ENCODE measurements around the gene SLBP. TPM values are rescaled to one million over a fixed set of nuclear protein-coding genes. Genes with fewer than 3 reads are reported as not detected.

SLBP gene
- total RNA-seq, 1 donor from 2014 or later, result 29.4 TPM

DNA sequence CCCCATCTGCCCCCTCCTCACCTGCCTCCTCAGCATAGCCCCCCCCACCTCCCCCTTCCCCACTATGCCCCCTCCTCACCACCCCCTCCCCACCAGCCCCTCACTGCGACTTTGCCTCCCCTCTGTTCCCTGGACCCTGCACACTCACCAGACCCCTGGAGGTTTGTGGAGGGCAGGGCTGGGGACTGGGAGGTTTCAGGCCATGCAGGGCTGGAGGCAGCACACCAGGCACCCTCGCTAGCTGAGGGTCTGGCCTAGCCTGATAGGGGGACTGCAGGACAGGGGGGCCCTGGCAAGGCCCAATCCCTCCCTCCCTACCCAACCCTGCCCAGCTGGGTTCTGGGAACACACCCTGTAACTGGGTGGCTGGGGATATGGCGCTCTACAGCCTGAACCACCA lies 37.3 kb upstream of the SLBP start:
- DNase-seq (ENCODE audit: low spot score), result no peak

DNA sequence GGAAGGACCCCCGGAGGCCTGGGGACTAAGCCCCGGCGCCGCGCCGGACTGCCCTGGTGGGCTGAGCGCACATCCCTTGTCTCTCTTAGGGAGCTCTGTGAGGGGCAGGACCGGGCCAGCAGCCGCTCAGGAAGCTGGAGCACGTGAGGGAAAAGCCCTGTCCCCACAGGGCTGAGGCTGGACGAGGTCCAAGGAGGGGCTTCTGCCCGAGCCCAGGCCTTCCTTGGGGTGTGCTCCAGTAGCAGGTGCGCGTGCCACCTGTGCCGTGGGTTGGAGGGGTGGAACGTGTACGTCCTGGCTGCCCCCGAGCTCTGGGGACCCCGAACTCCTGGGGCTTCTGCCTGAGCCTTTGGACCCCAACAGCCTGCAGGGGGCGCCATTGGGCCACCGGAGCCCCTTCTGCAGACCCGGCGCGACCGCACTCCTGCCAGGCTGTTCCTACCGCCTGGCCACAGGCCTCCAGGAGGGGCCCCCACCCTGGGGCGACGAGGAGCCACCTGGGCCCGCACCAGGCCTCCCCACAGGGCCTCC lies 36.4 kb upstream of the SLBP start:
- peak; percentile 81 for DNase-seq (ENCODE audit: low spot score)

DNA sequence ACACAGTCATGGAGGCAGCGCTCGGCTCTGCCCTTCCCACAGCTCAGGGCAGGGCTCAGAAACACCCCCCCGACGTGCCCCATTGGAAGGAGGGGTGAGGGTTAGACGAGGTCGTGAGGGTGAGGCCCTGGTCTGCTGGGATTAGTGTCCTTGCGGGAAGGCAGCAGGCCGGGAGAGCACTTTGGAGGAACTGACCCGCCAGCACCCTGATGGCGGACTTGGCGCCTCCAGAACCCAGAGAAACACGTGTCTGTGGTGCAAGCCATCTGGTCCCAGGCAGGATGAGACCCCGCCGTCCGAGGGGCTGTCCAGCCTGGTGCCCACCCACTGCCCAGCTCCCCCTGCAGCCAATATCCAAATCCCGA lies 35.5 kb upstream of the SLBP start:
- no peak for DNase-seq (ENCODE audit: low spot score)

DNA sequence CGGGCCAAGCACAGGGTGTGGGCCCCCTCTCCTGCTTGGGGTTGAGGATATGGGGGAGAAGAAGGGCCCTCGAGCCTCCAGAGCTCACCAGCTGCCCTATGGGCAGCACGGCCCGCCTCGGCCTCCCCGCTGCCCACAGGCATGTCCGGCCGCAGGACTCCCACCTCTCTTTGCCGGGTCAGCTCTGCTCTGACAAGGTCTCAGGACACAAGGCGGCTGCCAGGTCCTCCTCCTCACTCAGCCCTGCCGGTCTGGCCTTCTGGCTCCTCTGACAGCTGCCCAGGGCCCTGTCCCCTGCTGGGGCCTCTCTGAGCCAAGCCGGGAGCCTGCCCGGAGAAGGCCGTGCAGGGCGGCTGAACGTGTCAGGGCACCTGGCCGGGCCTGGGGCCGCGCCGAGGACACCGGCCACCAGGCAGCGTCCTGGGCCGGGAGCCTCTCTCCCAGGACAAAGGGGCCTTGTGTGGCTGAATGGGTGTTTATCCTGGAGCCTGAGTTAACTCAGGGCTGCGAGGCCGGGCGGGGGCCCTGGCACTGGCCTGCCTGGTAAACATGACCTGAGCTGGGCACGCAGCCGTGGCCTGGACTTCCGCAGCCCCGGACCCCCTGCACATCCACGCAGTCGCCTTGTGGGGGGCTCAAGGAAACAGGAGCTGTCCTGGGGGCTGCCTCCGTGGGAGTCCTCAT lies 34.9 kb upstream of the SLBP start:
- no peak for DNase-seq (ENCODE audit: low spot score)

DNA sequence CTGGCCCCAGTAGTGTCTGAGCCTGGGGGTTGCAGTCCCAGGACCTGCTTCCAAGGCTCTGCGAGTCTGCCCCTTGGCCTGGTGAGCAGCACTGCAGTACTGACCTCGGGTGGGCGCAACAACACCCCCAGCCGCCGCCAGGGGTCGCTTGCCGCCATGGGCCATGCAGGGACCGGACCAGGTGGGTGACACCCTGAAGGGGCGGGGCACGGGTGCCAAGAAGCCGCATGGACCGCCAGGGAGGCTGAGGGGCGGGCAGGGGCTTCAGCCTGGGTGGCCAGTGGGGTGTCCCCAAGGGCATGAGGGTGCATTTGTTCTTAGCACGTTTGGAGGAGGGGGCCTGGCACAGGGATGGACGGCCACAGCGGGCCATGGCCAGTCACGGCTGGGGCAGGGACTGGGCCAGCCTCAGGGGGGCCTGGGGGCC lies 34.2 kb upstream of the SLBP start:
- peak; percentile 72 for DNase-seq (ENCODE audit: low spot score)

DNA sequence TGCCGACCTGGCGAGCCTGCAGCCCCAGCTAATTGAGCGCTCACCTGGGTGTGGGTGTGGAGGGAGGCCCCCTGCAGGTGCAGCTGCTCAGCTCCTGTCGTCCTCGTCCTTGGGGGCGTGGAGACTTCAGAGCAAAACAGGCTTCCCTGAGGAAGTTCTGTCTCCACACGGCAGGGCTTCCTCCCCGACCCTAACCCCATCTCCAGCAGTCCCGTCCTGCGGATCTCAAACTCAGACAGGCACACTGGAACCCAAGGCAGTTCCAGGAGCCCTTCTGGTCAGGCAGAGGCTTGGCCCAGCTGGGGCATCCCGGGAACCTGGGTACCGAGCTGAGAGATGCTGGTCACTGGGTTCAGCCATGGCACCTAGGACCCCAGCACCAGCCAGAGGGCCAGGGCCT lies 33.6 kb upstream of the SLBP start:
- no peak for DNase-seq (ENCODE audit: low spot score)

DNA sequence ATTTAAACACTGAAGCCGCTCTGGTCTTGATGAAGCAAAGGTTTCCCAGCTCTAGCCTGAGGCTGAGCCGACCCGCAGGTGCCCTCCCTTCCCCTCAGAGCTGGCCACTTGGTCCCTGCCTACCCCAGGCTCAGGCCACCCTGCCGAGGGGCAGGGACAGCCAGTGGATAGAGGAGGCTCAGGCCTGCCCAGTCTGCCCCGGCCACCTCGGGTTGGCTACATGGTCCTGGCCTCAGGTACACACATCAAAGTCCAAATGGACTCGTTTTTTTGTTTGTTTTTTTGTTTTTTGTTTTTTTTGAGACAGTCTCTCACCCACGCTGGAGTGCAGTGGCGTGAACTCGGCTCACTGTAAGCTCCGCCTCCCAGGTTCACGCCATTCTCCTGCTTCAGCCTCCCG lies 33.0 kb upstream of the SLBP start:
- no peak for DNase-seq (ENCODE audit: low spot score)

DNA sequence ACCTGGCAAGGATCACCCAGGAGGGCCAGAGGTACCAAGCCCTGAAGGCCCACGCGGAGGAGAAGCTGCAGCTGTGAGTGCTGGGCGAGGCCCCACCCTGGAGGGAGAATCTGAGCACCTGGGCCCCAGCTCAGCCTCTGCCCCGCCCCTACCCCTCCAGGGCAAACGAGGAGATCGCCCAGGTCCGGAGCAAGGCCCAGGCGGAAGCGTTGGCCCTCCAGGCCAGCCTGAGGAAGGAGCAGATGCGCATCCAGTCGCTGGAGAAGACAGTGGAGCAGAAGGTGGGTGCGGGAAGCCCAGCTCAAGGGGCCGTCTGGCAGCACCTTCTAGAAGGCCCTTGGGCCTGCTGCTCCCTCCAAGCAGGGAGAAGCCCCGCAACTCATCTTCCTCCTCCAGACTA lies 32.4 kb upstream of the SLBP start:
- DNase-seq (ENCODE audit: low spot score), result no peak

DNA sequence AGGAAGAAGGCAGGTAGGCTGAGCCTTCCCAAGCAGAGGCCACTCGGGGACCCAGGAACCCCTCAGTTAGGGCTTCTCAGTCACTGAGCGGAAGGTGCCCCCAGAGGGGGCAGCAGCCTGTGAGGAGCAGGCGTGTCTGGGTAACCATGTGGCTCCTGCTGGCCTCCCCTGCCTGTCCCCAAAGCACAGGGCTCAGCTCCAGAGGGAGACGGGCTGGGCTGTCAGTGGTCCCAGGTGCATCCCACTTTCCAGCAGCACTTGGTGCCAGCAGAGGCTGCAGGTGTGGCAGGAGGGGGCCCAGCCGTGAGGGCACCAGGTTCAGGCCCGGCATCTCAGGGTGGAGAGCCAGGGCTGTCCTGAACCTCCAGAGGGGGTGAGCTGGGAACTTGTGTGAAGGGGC lies 31.9 kb upstream of the SLBP start:
- DNase-seq (ENCODE audit: low spot score), result no peak

DNA sequence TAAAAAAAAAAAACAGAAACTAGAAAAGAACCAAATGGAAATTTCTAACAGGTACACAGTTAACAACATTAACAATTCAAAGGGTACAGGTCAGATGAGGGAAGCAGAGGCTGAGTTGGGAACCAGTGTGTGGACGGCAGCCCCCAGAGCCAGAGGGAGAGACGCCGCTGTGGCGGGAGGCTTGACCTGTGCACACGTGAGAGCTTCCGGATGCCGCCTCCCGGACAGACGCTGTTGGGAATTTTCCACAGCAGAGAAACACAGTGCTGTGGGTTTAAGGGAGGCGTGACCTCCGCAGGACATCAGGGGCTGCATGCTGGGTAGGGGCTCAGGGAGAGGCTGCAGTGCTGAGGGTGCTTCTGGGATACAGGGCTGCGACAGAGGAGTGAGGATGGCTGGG lies 31.4 kb upstream of the SLBP start:
- DNase-seq (ENCODE audit: low spot score), result no peak

DNA sequence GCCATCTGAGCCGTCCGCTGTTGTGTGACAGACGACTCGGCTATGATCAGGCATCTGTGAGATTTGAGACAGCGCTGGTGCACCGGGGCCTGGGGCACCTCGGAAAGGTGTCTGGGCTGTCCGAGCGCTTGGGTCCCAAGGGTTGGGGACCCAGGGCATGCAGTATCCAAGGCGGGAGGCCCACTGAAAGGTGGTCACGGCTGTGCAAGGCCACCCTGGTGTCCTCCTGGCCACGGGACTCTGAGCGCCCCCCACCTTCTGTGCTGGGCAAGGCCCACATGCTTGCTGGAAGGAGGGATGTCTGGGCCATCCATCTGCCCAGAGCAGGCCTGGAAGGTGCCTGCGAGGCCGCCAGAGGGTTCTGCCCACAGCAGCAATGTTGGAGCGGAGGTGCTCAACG lies 29.1 kb upstream of the SLBP start:
- DNase-seq (ENCODE audit: low spot score), result no peak

DNA sequence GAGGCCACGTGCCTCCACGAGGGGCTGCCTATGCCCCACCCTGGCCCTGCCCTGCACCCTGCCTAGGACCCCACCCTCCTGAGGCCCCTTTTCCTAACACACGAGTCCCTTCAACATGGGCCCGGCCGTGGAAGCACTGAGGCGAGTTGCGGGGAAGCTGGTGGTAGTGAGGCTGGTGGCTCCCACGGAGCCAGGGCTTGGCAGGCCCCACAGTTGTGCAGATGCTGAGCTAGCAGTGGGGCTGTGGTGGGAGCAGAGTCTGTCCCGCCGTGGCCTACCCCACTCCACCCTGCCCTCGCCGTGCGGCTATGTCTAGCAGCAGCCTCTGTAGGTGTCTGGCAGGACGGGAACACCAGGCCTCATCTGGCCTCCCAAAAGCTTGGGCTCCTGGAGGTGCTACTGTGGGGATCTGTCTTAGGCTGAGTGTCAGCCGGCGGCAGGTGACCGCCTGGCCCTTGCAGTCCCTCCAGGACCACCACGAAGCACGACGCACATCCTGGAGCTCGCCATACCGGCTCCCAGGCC lies 28.0 kb upstream of the SLBP start:
- no peak for DNase-seq (ENCODE audit: low spot score)

DNA sequence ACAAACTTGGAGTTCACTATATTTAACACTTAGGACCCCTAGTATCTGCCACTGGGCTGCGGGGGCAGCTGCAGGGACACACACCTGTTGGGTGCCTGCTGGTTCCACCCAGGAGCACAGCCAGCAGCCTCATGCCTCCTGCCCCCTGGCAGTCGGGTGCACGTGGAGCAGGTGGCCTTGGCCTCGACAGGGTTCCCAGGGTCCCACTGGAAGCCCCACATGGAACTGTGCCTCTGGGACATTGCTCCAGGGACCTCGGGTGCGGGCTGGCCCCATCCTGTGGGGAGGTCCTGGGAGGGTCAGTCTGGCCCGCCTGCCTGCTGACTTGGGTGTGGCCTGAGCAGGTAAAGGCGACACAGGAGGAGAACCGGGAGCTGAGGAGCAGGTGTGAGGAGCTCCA lies 27.2 kb upstream of the SLBP start:
- DNase-seq (ENCODE audit: low spot score), result no peak

DNA sequence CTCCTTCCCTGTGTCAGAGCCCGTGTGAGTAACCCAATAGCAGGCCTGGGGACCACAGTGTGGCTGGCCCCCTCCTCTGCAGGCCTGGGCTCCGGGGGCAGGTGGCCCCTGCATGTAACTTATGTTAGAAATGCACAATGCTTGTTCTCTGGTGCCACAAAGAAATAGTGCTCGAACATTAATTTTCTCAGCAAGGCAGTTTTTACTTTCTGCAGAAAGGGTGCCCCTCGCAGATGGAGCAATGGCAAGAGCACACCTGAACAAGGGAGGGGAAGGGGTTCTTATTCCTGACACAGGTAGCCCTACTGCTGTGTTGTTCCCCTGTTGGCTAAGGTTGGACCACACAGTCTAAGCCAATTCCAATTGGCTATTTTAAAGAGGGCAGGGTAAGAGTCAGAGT lies 26.3 kb upstream of the SLBP start:
- DNase-seq (ENCODE audit: low spot score), result no peak

DNA sequence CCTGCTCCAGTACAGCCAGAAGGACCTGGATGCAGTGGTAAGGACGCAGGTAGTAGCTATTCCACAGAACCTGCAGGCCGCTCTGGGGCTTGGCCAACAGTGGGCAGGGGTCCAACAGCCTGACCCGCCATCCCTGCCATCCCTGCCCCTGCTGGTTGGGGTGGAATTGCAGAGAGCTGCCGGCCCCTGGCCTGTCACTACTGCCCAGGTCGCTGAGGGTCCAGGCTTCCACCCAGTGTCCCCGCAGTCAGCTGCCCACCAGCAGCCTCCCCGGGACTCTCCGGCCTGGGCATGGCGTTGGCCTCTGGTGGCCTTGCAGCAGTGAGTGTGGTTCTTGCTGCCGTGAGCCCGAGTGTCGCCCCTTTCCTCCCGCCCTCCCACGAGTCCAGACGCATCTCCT lies 25.5 kb upstream of the SLBP start:
- DNase-seq (ENCODE audit: low spot score), result no peak

DNA sequence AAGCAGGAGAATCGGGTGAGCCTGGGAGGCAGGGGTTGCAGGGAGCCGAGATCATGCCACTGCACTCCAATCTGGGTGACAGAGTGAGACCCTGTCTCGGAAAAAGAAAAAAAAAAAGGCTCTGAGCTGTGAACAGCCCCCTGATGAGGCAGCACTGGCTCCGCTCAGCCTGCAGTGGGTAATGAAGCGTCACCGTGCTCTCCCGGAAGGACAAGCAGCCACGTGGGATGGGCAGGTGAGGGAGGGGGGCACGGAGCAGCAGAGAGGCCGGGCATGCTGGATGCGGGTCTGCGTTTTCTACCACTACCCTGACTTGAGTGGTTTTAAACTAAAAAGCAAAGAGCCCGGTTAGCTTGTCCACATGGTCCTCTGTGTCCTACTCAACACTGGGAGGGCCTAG lies 24.7 kb upstream of the SLBP start:
- no peak for DNase-seq (ENCODE audit: low spot score)

DNA sequence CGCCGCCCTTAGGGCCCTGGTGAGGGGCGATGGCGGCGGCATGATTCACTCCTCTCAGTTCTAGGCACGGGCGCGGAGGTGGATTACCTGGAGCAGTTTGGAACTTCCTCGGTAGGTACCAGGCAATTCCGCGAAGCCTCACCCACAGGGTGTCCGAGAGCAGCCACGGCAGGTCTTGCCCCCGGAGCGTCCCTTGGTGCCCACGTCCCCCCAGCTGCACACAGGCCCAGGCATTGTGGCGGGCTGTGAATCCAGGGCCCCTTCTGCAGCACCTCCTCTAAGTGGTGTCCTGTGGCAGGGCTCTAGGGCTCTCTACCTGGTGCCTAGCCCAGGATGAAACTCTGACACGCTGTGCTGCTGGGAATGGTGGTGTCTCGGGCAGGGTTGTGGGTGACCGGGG lies 23.1 kb upstream of the SLBP start:
- no peak for DNase-seq (ENCODE audit: low spot score)

DNA sequence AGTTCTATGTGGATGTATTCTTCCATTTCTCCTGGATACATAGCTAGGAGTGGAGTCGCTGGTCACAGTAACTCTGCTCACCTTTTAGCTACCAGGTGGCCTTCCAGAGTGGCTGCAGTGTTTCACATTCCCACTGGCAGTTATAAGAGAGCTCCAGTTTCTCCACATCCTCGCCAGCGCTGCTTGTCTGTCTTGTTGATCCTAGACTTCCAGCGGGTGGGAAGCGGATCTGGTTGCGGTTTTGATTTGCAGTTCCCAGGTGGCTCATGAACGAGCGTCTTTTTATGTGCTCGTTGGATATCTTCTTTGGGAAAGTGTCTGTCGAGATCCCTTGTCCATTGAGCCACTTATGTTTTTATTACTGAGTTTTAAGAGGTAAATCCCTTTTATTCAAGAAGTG lies 20.8 kb upstream of the SLBP start:
- no peak for DNase-seq (ENCODE audit: low spot score)

DNA sequence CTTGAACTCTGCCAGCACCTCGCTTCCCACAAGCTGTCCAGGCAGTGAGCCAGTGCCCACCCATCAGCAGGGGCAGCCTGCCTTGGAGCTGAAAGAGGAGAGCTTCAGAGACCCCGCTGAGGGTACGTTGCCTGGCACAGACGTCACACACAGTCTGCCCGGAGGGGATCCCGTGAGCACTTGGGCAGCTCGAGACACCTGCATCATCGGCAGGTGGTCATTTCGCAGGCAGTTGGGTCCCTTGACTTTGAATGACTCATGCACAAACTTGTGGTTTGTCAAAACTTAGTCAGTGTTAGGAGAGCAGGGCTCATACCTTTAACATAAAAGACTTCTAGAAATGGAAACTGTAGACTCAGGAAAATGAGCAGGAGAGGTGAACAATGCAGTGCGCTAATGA lies 19.1 kb upstream of the SLBP start:
- DNase-seq (ENCODE audit: low spot score), result no peak

DNA sequence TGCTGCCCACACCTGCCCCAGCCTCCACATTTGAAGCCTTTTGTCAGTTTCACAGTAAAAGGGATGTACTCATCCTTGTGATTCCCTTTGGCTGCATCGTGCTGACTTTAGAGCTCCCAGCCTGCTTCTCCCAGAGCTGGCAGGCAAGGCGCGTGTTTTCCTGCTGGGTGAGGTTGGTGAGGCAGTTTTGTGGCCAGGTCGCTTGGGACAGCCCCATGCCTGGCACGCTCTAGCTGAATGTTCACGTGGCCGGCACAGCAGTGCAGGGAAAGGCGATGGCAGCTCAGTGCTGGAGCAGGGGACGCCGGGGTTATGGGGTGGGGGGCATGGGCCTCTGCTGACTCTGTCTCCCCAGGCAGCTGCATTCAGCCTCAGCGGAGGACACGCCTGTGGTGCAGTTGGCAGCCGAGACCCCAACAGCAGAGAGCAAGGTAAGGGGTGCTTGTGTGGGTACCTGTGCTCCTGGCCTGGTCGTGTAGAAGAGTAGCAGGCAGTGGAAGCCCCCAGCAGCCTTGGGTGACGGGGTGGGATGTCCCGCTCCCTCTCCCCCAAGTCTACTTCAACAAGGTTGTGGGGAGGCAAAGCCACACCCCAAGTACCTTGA lies 18.5 kb upstream of the SLBP start:
- no peak for DNase-seq (ENCODE audit: low spot score)

DNA sequence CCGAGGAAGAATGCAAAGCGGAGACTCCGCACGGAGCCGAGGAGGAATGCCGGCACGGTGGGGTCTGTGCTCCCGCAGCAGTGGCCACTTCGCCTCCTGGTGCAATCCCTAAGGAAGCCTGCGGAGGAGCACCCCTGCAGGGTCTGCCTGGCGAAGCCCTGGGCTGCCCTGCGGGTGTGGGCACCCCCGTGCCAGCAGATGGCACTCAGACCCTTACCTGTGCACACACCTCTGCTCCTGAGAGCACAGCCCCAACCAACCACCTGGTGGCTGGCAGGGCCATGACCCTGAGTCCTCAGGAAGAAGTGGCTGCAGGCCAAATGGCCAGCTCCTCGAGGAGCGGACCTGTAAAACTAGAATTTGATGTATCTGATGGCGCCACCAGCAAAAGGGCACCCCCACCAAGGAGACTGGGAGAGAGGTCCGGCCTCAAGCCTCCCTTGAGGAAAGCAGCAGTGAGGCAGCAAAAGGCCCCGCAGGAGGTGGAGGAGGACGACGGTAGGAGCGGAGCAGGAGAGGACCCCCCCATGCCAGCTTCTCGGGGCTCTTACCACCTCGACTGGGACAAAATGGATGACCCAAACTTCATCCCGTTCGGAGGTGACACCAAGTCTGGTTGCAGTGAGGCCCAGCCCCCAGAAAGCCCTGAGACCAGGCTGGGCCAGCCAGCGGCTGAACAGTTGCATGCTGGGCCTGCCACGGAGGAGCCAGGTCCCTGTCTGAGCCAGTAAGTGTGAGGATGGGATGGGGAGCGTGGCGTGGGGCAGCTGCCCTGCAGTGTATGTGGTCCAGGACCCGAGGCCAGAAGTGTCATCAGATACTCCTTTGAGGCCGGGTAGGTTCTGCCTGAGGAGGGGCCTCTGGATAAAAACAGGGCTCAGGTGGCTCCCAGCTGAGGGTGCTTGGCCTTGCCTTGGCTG lies 16.2 kb upstream of the SLBP start:
- DNase-seq (ENCODE audit: low spot score), result no peak
